ENCODE measurements around the gene CHIA. TPM values are rescaled to one million over a fixed set of nuclear protein-coding genes. Genes with fewer than 3 reads are reported as not detected.

CHIA gene
- total RNA-seq, result not detected
- under 1 TPM in 1 of 2 donors, not detected in 1; 0.30 TPM for polyA plus RNA-seq
- long read RNA-seq, donor 1, result 0 reads
- long read RNA-seq, donor 2, result 0 reads
- long read RNA-seq, donor 3, result 0 reads

DNA sequence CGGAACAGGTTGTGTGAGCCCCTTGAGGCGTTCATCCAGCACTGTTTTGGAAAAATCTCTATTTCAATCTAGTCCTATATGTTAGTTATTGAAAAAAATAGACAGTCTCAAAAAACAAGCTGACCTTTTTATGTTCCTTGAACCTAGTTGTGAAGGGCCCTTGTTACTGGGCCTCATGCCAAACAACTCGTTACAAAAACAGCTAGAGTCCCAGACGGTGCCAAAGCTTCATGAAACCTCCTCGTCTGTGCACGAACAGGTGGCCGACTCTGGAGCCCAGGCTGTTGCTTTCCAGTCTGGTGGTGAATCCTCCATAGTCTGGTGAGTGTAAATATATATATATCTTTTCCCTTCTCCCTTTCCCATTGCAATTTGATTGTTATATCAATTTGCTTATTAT is at the start of gene CHIA:
Gene CHIA (plus strand): TSS at position 222 of the 400 bp plus-strand sequence. CDS start 19,617 bp downstream, outside the sequence.
- intact Hi-C loops (cut with DNase I), result loop anchor here in 1 of 10 donors (5.0 kb wide), 1 partner anchor 317 kb away; no protein-coding TSS in a partner anchor
- WGBS, 2 donors, result 37 to 38% methylated on average over 7 of the region's 7 CpGs
- Histone ChIP-seq H3K36me3 (no peaks in the 10 kb centered on the region), H3K27ac (no peak within 1 kb of the TSS), H3K4me1 (peaks cover 0 to 3% (median 0%) of the 10 kb centered on the region in 9 donors), H3K4me3 (no peak within 1 kb of the TSS), H3K27me3 (peaks cover 0 to 8% (median 0%) of the 10 kb centered on the region in 7 donors), H3K9me3 (no peaks in the 10 kb centered on the region)
- TF ChIP-seq, protein P1, sequence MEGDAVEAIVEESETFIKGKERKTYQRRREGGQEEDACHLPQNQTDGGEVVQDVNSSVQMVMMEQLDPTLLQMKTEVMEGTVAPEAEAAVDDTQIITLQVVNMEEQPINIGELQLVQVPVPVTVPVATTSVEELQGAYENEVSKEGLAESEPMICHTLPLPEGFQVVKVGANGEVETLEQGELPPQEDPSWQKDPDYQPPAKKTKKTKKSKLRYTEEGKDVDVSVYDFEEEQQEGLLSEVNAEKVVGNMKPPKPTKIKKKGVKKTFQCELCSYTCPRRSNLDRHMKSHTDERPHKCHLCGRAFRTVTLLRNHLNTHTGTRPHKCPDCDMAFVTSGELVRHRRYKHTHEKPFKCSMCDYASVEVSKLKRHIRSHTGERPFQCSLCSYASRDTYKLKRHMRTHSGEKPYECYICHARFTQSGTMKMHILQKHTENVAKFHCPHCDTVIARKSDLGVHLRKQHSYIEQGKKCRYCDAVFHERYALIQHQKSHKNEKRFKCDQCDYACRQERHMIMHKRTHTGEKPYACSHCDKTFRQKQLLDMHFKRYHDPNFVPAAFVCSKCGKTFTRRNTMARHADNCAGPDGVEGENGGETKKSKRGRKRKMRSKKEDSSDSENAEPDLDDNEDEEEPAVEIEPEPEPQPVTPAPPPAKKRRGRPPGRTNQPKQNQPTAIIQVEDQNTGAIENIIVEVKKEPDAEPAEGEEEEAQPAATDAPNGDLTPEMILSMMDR (IDR thresholded peaks at IDR 0.05), result no peak
- DNase-seq, result peak in 1 of 2 donors; percentile 37
- ATAC-seq, result peak in 4 of 8 donors; percentile 55 to 62 (median 58)

DNA sequence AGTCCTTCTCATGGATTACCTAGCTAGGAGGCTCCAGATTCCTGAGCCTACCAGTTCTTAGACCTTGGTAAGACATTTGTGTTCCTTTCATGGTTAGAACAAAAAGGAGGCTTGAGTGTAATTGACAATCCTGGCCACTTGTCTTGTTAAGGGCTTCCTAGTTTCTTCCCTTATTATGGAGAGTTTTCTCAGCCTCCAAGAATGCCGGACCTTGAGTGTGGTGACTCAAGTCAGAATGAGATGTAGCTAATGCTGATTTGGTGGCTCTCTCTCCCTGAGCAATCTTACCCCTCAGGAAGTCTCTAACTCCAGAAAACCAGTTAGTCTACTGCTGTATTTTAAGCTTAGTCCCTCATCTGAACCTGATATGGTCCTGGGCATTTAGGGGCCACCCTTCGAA is 48.9 kb upstream of the CHIA start:
- intact Hi-C loops (cut with DNase I), result no loop called here
- TF ChIP-seq, protein P1 (IDR thresholded peaks at IDR 0.05), result no peak
- ATAC-seq (no peak), DNase-seq (no peak)
- Histone ChIP-seq H3K4me1 (peaks cover 0 to 17% (median 12%) of the 10 kb centered on the region in 9 donors), H3K27me3 (no peaks in the 10 kb centered on the region), H3K36me3 (no peaks in the 10 kb centered on the region), H3K9me3 (no peaks in the 10 kb centered on the region), H3K4me3 (no peak overlapping the region), H3K27ac (no peak overlapping the region)
- WGBS, 2 donors, result 84 to 93% methylated on average over 2 of the region's 2 CpGs

DNA sequence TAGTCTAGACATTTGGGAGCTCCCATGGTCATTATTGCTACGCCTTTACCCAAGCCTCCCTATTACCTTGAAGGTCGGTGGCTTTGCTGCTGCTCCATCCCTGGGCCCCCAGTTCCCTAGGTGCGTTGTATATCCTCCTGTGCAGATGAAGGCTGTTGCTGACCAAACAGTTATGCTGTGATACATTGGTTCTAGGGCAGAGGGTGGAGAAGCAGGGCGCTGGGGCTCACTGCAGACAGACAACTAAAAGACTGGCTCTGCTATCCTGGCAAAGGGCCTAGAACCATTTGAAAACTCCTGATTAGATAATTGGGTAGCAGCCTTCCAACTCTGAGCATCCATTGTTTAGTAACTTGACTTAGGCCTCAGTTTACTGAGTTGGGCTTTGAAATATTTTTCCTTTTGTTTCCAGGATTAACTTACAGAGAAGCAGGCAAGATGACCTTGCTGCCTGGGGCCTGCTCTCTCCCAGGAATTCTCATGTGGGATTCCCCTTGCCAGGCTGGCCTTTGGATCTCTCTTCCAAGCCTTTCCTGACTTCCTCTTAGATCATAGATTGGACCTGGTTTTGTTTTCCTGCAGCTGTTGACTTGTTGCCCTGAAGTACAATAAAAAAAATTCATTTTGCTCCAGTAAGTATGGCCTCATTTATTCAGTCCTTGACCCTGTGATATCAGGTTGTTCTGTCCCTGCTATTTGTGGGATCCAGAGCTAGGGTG is 47.7 kb upstream of the CHIA start:
- intact Hi-C loops (cut with DNase I), result no loop called here
- 44 to 50% methylated on average over 4 of the region's 4 CpGs for WGBS, 2 donors

DNA sequence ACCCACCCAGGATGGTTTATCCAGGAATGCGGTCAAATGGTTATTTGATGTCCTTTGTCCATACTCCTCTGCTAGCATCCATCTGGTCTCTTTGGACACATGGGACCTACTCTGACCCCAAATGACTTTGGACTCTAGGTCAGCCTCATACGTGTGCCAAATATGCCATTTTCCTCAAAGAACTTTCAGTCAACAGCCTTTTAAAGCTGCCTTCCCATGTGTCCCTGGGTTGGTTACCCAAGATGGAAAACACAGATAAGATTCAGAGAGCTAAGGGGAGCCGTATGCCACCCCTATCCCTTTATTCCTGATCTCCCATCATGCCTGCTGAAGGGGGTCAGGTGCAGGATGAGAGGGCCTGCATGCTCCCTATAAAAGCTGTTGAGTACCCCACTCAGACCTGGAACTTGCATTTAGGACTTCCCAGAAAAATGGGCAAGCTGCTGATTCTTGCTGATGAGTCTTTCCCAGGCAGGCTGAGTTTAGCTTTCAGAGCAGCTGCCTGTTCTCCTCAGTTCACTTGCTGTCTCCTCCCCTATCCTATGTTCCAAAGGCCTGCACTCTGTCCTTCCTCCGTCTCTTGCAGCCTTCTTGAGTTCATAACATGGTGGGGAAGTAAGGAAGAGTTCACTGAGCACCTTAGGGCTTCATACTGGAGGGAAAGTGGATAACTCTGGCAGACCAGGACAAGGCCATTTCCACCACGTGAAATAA is 43.4 kb upstream of the CHIA start:
- H3K27me3 ChIP-seq, result no peaks in the 10 kb centered on the region
- no peak overlapping the region for H3K4me3 ChIP-seq
- WGBS, 2 donors, result 87 to 90% methylated on average over 5 of the region's 5 CpGs
- DNase-seq (no peak), ATAC-seq (no peak)
- no peaks in the 10 kb centered on the region for H3K36me3 ChIP-seq
- H3K9me3 ChIP-seq, result no peaks in the 10 kb centered on the region
- TF ChIP-seq, protein P1 (IDR thresholded peaks at IDR 0.05), result no peak
- H3K27ac ChIP-seq, result no peak overlapping the region
- intact Hi-C loops (cut with DNase I), result no loop called here
- H3K4me1 ChIP-seq, result peaks cover 0 to 17% (median 12%) of the 10 kb centered on the region in 9 donors

More for the DNA sequence above, 47.7 kb upstream of the CHIA start:
- Histone ChIP-seq H3K4me1 (peaks cover 0 to 17% (median 12%) of the 10 kb centered on the region in 9 donors), H3K27me3 (no peaks in the 10 kb centered on the region), H3K27ac (peak overlapping the region in 3 of 10 donors; percentile 3 to 33 (median 14)), H3K9me3 (no peaks in the 10 kb centered on the region), H3K36me3 (no peaks in the 10 kb centered on the region), H3K4me3 (no peak overlapping the region)
- ATAC-seq, result peak in 7 of 8 donors; percentile 47 to 80 (median 65)
- TF ChIP-seq, protein P1 (IDR thresholded peaks at IDR 0.05), result no peak
- peak; percentile 21 to 34 for DNase-seq

Measured in heart right ventricle (tissue), 16 donors.